BJ (cell line): ENCODE results near the gene ITCH. TPM values are rescaled to one million over a fixed set of nuclear protein-coding genes. Genes with fewer than 3 reads are reported as not detected.
"Not testable (repeated sequence)": the region's sequence is repeated elsewhere in the genome, so short reads cannot be mapped to it uniquely, and the experiment has no call there.

ENCODE experiments used
- CTCF ChIA-PET: fragments of 350-600 bp; formaldehyde crosslinking; extraction: SDS; loops from one replicate; lab custom pipeline; 2021; ENCODE audit warnings: antibody characterized with exemption, inconsistent platforms; lab: Yijun Ruan, JAX
- POLR2A ChIA-PET: fragments of 300-600 bp; sonication (Branson Sonifier 250); formaldehyde crosslinking; extraction: SDS; loops from one replicate; lab custom pipeline; 2021; ENCODE audit warnings: antibody characterized with exemption; lab: Charles Lee
- DNase-seq: peaks from one replicate; pipeline ENCODE4 v3.0.0-alpha.2; 2011; ENCODE audit warnings: low read depth
- H3K27me3 ChIP-seq: 2 replicates; pipeline ENCODE4 v1.6.0; 2011; ENCODE audit warnings: low read length; ENCODE audit not compliant: control insufficient read depth, insufficient read depth
- H3K36me3 ChIP-seq: 2 replicates; pipeline ENCODE4 v1.5.1; 2011; ENCODE audit warnings: low read length; ENCODE audit not compliant: control insufficient read depth, insufficient read depth
- H3K4me3 ChIP-seq: 2 replicates; pipeline ENCODE4 v1.5.1; 2011; ENCODE audit warnings: low read depth, mild to moderate bottlenecking, control low read depth, low read length
- CTCF ChIP-seq: IDR thresholded peaks from 2 replicates; pipeline ENCODE4 v1.5.1; 2011; ENCODE audit warnings: low read depth, mild to moderate bottlenecking, control low read depth, inconsistent platforms, low read length, moderate library complexity; ENCODE audit not compliant: insufficient read depth
- polyA plus RNA-seq: library from polyadenylated mRNA; depleted of rRNA; stranded (reverse); fragments of >200 nt; gene quantifications from 2 replicates; pipeline ENCODE4 v1.2.3, GENCODE V29; 2011

Gene ITCH
- polyA plus RNA-seq, 1 experiment: 7.8 TPM

DNA sequence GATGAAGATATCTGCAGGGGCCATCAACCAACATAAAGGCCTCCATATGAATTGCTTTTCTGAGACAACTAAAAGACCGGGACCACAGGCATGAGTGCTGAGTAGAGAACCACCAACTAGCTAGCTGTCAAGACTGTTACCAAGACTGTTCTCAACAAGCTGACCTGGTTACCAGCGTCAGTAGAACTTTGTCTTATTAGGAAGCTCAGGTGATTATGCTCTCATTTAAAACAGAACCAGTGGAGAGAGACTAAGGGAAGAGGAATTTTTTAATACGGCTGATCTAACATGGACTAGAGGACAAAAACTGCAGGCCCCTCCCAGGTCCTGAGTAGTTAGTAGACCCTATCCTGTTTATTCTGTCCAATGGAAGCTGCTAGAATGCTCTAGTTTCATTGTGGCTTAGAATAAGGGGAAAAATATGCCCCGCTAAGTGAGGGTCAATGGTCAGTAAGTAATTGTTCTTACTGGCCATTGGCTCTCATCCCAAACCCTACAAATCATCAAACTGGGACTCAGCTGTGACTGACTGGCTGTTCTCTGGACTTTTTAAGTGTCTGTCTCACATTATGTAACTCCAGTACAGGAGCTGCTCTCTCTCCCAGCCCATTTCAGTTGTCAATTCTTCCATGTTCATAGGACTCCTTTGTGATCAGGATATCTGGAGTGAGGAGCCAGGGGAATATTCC is 149.3 kb downstream of the ITCH start:
- TF ChIP-seq CTCF: no peak
- no peaks in the 10 kb centered on the region for H3K27me3 ChIP-seq
- no peak for DNase-seq
- H3K36me3 ChIP-seq: peaks cover 4% of the 10 kb centered on the region
- H3K4me3 ChIP-seq: no peak overlapping the region
- ChIA-PET CTCF (interaction anchor here (0.8 to 9.3 kb wide), 2 partner anchors 11 to 199 kb away, joined by 3 to 63 read pairs; no protein-coding TSS in a partner anchor), POLR2A (no interaction called here)

- CTCF ChIA-PET: interaction anchor here (9.3 kb wide), 1 partner anchor 200 kb away, joined by 63 read pairs; no protein-coding TSS in a partner anchor
- no peak for TF ChIP-seq CTCF
- no peaks in the 10 kb centered on the region for H3K27me3 ChIP-seq
- H3K36me3 ChIP-seq: peaks cover 3% of the 10 kb centered on the region
- DNase-seq: no peak
- no peak overlapping the region for H3K4me3 ChIP-seq
- POLR2A ChIA-PET: no interaction called here
Measured at GRCh38 chr20:34512955-34513419, 149.9 kb downstream of the ITCH start.

DNA sequence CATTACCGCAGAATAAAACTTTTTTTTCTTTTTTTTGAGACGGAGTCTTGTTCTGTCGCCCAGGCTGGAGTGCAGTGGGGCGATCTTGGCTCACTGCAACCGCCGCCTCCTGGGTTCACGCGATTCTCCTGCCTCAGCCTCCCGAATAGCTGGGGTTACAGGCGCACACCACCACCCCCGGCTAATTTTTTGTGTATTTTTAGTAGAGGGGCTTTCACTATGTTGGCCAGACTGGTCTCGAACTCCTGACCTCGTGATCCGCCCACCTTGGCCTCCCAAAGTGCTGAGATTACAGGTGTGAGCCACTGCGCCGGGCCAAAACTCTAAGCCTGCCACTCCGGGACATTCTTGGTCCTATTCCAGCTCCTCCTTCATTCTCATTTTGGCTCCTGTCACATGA is 151.0 kb downstream of the ITCH start:
- H3K27me3 ChIP-seq, H3K36me3 ChIP-seq, H3K4me3 ChIP-seq, DNase-seq, POLR2A ChIA-PET: not testable (repeated sequence)
- CTCF ChIA-PET: interaction anchor here (9.3 kb wide), 1 partner anchor 201 kb away, joined by 63 read pairs; no protein-coding TSS in a partner anchor

DNA sequence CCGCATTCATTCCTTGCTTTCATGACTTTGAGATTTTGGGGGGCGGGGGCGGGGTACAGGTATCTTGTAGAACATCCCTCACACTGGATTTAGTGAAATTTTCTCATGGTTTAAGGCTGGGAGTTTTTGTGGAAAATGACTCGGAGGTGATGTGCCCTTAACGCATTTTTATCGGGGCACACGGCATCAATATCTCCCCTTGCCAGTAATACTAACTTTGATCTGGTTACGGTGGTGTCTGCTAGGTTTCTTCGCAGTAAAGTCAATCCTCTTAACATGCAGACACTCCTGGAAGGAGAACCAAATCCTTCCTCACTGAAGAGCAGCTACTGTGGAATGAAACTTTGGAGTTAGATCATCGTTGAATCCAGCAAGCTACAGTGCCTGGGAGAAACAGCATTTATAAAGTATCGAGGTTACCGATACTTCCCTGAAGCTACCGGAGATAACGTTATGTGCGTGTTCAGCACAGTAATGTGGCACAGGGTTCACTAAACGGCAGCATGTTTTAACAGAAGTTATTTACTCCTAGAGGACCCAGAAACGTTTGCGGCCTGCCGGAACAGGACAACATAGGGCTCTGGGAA is 151.9 kb downstream of the ITCH start:
- Histone ChIP-seq H3K4me3 (peak overlapping the region; percentile 93), H3K27me3 (no peaks in the 10 kb centered on the region), H3K36me3 (peaks cover 1% of the 10 kb centered on the region)
- ChIA-PET CTCF (interaction anchor here (0.9 to 9.3 kb wide), 5 partner anchors 9 to 324 kb away, joined by 3 to 63 read pairs (median 5); no protein-coding TSS in a partner anchor), POLR2A (no interaction called here)
- no peak for DNase-seq
- no peak for TF ChIP-seq CTCF

- no peak for DNase-seq
- TF ChIP-seq CTCF: no peak
- CTCF ChIA-PET: interaction anchor here (0.9 to 9.3 kb wide), 7 partner anchors 10 to 325 kb away, joined by 3 to 63 read pairs (median 3); no protein-coding TSS in a partner anchor
Measured at GRCh38 chr20:34515484-34516246, 152.6 kb downstream of the ITCH start.

More at GRCh38 chr20:34515484-34516246, 152.6 kb downstream of the ITCH start:
- POLR2A ChIA-PET: interaction anchor here (0.5 to 0.6 kb wide), 2 partner anchors 12 to 262 kb away, joined by 3 read pairs; no protein-coding TSS in a partner anchor
- H3K27me3 ChIP-seq: no peaks in the 10 kb centered on the region
- H3K4me3 ChIP-seq: peak overlapping the region; percentile 93
- peaks cover 1% of the 10 kb centered on the region for H3K36me3 ChIP-seq
